NCI-H1694 (cell line): ENCODE results near the gene ANKRD65.
"Not testable (repeated sequence)": the region's sequence is repeated elsewhere in the genome, so short reads cannot be mapped to it uniquely, and the experiment has no call there.

Experiments used
- DNase-seq: peaks from one replicate; lab custom pipeline; 2025; lab: John Stamatoyannopoulos, UW

The ANKRD65 gene

DNA sequence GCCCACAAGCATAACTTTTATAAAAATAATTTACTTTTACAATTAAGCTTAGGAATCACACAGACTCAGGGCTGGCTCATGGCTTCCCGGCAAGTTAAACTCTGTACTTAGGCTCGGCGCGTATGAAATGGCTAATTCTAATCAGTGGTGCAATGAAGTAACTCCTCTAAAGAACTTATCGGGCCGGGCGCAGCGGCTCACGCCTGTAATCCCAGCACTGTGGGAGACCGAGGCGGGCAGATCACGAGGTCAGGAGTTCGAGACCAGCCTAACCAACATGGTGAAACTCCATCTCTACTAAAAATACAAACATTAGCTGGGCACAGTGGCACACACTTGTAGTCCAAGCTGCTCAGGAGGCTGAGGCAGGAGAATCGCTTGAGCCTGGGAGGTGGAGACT is 51.0 kb downstream of the ANKRD65 start:
- DNase-seq = not testable (repeated sequence)
